ENCODE results near the gene PRR33.

DNA sequence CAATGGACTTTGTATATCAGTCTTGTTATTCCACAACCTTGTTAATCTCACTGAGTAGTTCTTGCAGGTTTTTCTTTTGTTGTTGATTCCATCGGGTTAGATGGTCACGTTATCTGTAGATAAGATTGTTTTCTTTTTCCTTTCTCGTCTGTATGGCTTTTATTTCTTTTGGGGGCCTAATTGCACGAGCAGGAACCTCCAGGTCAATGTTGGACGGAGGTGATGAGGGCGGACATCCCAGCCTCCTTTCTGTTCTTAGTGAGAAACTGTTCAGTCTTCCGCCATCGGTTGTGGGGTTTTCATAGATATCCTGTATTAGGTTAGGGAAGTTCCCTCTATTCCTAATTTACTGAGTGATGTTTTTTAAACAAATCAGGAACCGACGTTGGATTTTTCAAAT lies 4.8 kb upstream of the PRR33 start:
- TF ChIP-seq ZNF274 (IDR thresholded peaks at IDR 0.05; ENCODE audit: low read depth, low read length) (no peak), YY1 (IDR thresholded peaks at IDR 0.05; ENCODE audit: insufficient read depth, insufficient read length) (no peak), SUZ12 (IDR thresholded peaks at IDR 0.05; ENCODE audit: extremely low read depth, insufficient read depth, insufficient read length) (no peak)
